Measurements from ENCODE around the gene SLC25A12. TPM values are rescaled to one million over a fixed set of nuclear protein-coding genes. Genes with fewer than 3 reads are reported as not detected.

Gene SLC25A12, protein sequence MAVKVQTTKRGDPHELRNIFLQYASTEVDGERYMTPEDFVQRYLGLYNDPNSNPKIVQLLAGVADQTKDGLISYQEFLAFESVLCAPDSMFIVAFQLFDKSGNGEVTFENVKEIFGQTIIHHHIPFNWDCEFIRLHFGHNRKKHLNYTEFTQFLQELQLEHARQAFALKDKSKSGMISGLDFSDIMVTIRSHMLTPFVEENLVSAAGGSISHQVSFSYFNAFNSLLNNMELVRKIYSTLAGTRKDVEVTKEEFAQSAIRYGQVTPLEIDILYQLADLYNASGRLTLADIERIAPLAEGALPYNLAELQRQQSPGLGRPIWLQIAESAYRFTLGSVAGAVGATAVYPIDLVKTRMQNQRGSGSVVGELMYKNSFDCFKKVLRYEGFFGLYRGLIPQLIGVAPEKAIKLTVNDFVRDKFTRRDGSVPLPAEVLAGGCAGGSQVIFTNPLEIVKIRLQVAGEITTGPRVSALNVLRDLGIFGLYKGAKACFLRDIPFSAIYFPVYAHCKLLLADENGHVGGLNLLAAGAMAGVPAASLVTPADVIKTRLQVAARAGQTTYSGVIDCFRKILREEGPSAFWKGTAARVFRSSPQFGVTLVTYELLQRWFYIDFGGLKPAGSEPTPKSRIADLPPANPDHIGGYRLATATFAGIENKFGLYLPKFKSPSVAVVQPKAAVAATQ
- 14.0 TPM for polyA plus RNA-seq

DNA sequence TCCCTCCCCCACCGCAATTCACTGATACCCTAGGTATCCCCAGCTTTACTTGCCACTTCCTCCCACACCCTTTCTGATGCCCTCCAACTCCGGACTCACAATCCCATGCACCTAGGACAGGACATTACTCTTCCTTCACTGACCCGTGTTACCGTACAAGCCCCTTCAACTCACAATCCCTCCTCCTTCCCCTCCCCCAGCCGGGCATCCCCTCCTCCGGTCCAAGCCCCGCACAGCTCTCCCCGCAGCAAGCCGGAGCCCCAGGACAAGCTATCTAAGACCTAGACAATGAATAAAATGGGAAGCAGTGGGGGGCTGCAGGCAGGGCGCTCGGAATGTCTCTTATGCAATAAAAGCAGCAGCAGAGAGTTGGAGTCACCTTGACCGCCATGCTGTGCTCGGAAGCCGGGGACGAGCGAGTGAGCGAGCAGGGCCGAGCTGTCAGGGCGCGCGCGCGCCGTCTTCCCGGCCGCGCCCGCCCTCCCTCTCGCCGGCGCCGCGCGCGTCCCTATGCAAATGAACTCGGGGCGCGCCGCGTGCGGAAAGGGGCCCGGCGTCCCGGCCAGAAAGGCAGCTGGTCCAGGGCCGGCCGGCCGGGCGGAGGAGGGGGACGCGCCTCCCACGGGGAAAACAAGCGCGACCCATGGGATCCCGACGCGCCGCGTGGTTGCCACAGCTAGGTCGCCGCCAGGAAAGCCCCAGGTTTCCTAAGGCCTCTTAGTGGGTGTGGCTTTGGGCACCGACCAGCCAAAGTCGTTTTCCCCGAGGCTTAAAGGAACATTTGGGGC lies at the start of gene SLC25A12:
Gene SLC25A12, minus strand, starts transcription at position 421 of the 788 bp plus-strand sequence. Its CDS starts 30 bp downstream, at position 391.
- H3K27me3 Mint-ChIP-seq: no peaks in the 10 kb centered on the region
- H3K4me1 Mint-ChIP-seq: peaks cover 19 to 24% (median 23%) of the 10 kb centered on the region in 3 donors
- peak within 1 kb of the TSS; percentile 70 to 98 (median 93) for H3K27ac Mint-ChIP-seq

DNA sequence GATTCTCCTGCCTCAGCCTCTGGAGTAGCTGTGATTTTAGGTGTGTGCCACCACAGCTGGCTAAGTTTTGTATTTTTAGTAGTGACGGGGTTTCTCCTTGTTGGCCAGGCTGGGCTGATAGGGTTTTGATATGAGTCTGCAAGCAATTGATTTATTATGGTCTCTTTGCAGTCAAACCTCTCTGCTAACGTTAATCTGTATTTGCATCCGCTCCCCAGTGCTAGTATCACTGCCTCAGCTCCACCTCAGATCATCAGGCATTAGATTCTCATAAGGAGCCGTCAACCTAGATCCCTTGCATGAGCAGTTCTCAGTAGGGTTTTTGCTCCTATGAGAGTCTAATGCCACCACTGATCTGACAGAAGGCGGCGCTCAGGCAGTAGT lies 47.3 kb upstream of the SLC25A12 start:
- Mint-ChIP-seq H3K4me1 (peaks cover 5 to 19% (median 9%) of the 10 kb centered on the region in 3 donors), H3K36me3 (peaks cover 6% of the 10 kb centered on the region)

More for the DNA sequence above, at the start of gene SLC25A12:
- Mint-ChIP-seq H3K36me3 (peaks cover 9% of the 10 kb centered on the region), H3K4me3 (peak within 1 kb of the TSS; percentile 87 to 100 (median 98)), H3K9me3 (no peaks in the 10 kb centered on the region)

DNA sequence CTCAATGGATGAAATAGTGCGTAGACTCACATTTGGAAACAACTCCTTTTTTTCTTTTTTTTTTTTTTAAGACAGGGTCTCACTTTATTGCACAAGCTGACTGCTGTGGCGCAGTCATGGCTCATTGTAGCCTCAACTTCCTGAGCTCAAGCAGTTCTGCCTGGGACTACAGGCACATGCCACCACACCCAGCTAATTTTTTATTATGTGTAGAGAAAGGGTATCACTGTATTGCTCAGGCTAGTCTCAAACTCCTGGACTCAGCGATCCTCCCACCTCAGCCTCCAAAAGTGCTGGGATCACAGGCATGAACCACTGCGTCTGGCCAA lies 45.7 kb upstream of the SLC25A12 start:
- Mint-ChIP-seq H3K36me3 (peaks cover 6% of the 10 kb centered on the region), H3K27ac (no peak overlapping the region), H3K27me3 (no peaks in the 10 kb centered on the region), H3K4me1 (peaks cover 5 to 21% (median 10%) of the 10 kb centered on the region in 3 donors), H3K4me3 (no peak overlapping the region), H3K9me3 (no peaks in the 10 kb centered on the region)

More for the DNA sequence above, 47.3 kb upstream of the SLC25A12 start:
- Mint-ChIP-seq H3K9me3 (no peaks in the 10 kb centered on the region), H3K27me3 (no peaks in the 10 kb centered on the region), H3K27ac (peak overlapping the region in 2 of 3 donors; percentile 23 to 83), H3K4me3 (no peak overlapping the region)

DNA sequence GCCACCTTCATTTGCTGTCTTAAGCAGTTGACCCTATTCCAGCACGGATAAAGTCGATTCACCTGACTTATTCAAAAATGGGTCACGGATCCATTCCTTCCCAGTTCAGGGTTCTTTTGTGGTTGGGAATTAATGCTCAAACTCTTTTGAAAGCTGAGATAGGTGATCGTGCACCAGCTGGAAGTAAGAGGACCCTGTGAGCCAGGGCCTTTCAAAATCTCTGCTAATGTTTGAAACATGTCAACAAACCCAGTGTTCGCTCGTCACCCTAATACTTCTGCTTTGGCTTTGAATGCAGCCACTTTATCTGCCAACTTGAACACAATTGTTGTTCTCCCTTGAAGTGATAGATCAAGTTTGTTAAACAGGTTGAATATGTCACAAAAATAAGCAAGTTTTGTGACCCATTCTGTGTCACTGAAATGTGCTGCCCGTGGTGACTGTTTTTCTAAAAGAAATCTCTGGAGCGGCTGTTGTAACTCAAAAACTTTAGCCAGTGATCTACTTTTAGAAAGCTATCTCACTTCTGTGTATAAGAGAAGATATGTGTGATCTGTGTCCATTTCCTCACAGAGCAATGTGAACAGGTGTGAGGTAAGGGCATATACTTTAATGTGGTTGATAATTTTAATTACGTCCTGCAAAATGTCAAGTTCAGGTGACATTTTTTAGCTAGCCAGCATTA lies 45.2 kb upstream of the SLC25A12 start:
- Mint-ChIP-seq H3K36me3 (peaks cover 6% of the 10 kb centered on the region), H3K4me1 (peaks cover 7 to 21% (median 10%) of the 10 kb centered on the region in 3 donors), H3K9me3 (no peaks in the 10 kb centered on the region)

DNA sequence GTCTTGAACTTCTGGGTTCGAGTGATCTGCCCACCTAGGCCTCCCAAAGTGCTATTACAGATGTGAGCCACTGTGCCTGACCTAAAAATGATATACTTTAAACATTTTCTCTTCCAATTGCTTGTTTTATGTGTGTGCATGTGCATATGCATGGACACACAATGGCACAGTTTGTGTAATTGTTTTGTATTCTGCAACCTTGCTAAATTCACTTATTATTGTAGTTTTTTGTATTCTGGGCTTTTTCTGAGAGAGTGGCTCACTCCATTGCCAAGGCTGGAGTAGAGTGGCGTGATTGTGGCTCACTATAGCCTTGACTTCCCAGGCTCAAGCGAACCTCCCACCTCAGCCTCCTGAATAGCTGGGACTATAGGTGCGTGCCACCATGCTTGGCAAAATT lies 36.3 kb upstream of the SLC25A12 start:
- Mint-ChIP-seq H3K9me3 (no peaks in the 10 kb centered on the region), H3K4me1 (peaks cover 15 to 31% (median 26%) of the 10 kb centered on the region in 3 donors), H3K27ac (no peak overlapping the region), H3K36me3 (peaks cover 11% of the 10 kb centered on the region), H3K27me3 (no peaks in the 10 kb centered on the region), H3K4me3 (peak overlapping the region in 1 of 4 donors; percentile 47)

More for the DNA sequence above, 45.2 kb upstream of the SLC25A12 start:
- no peaks in the 10 kb centered on the region for H3K27me3 Mint-ChIP-seq
- no peak overlapping the region for H3K4me3 Mint-ChIP-seq
- peak overlapping the region in 2 of 3 donors; percentile 47 to 63 for H3K27ac Mint-ChIP-seq

DNA sequence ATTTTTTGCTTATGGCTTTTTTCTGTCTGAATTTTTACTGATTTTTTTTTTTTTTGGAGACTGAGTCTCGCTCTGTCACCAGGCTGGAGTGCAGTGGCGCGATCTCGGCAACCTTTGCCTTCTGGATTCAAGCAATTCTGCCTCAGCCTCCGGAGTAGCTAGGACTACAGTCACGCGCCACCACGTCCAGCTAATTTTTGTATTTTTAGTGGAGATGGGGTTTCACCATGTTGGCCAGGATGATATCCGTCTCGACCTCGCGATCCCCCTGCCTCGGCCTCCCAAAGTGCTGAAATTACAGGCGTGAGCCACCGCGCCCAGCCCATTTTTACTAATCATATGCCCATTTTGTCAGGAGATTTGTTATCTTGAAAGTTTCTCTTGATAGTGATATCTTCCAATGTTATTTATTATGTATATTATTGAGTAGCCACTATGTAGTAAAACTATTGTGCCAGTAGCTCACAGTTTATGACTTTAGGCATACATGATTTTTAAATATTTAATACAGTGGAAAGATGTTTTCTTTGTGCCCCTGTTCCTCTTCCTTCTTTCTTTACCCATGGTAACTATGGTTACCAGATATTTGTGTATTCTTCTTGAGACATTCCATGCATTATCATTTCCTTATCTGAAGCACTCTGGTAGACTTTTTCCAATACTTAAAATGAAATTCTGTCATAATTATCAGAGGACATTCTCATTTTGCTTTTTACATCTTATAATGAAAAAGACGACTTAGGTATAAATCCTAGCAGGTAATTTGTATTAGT lies 30.3 kb upstream of the SLC25A12 start:
- H3K27me3 Mint-ChIP-seq: no peaks in the 10 kb centered on the region
- H3K27ac Mint-ChIP-seq: peak overlapping the region in 2 of 3 donors; percentile 22 to 90
- peaks cover 7% of the 10 kb centered on the region for H3K36me3 Mint-ChIP-seq
- no peaks in the 10 kb centered on the region for H3K9me3 Mint-ChIP-seq
- H3K4me1 Mint-ChIP-seq: peaks cover 21 to 30% (median 28%) of the 10 kb centered on the region in 3 donors
- H3K4me3 Mint-ChIP-seq: peak overlapping the region; percentile 39 to 98 (median 72)

DNA sequence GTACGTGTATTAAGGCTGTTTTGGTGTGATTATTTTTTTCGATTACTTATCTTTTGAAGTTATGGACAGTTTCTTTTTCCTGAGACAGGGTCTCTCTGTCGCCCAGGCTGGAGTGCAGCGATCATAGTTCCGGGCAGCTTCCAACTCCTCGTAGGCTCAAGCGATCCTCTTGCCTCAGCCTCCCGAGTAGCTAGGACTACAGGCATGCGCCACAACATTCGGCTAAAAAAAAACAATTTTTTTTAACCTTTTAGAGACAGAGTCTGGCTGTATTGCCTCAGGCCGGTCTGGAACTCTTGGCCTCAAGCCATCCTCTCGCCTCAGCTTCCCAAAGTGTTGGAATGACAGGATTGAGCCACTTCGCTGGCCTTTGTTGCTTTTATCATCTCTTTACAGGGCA lies 29.2 kb upstream of the SLC25A12 start:
- Mint-ChIP-seq H3K4me3 (peak overlapping the region; percentile 92 to 98 (median 97)), H3K4me1 (peaks cover 17 to 28% (median 26%) of the 10 kb centered on the region in 3 donors), H3K9me3 (no peaks in the 10 kb centered on the region), H3K27me3 (no peaks in the 10 kb centered on the region), H3K27ac (peak overlapping the region; percentile 47 to 98 (median 90)), H3K36me3 (peaks cover 3% of the 10 kb centered on the region)

DNA sequence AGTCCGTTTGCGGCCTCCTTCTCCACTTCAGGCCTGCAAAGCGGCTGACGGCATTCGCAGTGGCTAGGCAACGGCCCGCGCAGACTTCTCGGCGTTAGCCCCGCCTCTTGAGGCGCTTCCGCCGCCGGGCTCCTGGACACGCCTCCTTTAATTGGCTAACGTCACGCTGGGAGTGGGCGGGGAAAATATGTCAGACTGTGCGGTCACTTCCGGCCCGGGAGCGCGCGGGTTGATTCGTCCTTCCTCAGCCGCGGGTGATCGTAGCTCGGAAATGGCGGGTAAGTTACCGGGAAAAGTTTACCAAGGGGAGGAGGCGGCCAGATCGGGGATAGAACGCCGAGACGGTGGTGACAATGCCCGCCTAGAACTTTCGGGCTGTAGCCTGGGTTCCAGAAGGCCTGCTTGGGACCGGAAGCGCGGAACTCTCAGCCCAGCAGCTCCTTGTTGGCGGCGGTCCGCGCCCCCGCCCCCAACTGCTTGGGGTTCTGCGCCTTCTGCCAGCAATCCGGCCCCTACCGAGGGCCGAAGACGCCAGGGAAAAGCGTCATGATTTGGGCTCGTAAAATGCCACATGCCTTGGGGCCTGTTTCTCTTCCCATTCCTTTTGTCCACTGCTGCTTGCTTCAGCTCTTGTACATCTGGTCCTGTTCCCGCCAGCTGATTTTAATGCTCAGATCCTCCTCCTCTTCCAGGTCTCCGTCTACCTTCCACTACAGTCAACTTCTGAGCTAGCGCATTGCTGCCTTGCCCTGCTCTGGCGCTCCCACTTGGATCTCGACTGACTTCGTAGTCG lies 28.4 kb upstream of the SLC25A12 start, which contains the start of gene HAT1:
Gene HAT1, plus strand, starts transcription at position 232 of the 793 bp plus-strand sequence. Its CDS starts 40 bp downstream, at position 272.
- H3K27me3 Mint-ChIP-seq: no peaks in the 10 kb centered on the region
- no peaks in the 10 kb centered on the region for H3K9me3 Mint-ChIP-seq
- H3K4me1 Mint-ChIP-seq: peaks cover 17 to 28% (median 26%) of the 10 kb centered on the region in 3 donors
- H3K27ac Mint-ChIP-seq: peak within 1 kb of the TSS; percentile 90 to 99 (median 98)
- H3K36me3 Mint-ChIP-seq: peaks cover 3% of the 10 kb centered on the region
- peak within 1 kb of the TSS; percentile 92 to 98 (median 97) for H3K4me3 Mint-ChIP-seq

DNA sequence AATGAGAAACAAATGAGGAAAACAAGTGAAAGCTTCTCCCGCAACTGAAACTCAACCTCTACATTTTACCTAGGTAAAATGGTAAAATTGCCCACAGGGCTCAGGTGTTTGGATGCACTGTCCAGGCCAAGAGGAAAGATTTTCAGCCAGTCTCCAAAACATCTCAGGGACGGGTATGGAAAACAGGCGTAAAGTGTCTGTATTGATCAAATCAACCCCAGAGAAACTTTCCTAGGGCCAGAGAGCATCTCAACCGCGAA lies 27.9 kb upstream of the SLC25A12 start:
- Mint-ChIP-seq H3K27me3 (no peaks in the 10 kb centered on the region), H3K4me3 (peak overlapping the region; percentile 92 to 98 (median 97)), H3K4me1 (peaks cover 17 to 23% (median 23%) of the 10 kb centered on the region in 3 donors), H3K27ac (peak overlapping the region; percentile 90 to 99 (median 98)), H3K9me3 (no peaks in the 10 kb centered on the region), H3K36me3 (no peaks in the 10 kb centered on the region)

DNA sequence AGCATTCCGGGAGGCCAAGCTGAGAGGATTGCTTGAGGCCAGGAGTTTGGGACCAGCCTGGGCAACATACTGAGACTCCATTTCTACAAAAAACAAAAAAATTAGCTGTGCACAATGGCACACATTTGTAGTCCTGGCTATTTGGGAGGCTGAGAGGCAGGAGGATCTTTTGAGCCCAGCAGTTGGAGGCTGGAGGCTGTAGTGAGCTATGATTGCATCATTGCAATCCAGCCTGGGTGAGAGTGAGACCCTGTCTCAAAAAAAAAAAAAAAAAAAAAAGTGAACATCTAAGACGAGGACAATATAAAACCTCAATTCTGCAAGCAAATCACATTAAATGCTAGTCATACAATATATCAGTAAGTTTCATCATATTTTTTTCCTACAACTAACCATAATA lies 25.4 kb upstream of the SLC25A12 start:
- no peaks in the 10 kb centered on the region for H3K36me3 Mint-ChIP-seq
- no peaks in the 10 kb centered on the region for H3K27me3 Mint-ChIP-seq
- H3K9me3 Mint-ChIP-seq: no peaks in the 10 kb centered on the region
- peaks cover 14 to 16% (median 16%) of the 10 kb centered on the region in 3 donors for H3K4me1 Mint-ChIP-seq
- no peak overlapping the region for H3K27ac Mint-ChIP-seq
- no peak overlapping the region for H3K4me3 Mint-ChIP-seq

DNA sequence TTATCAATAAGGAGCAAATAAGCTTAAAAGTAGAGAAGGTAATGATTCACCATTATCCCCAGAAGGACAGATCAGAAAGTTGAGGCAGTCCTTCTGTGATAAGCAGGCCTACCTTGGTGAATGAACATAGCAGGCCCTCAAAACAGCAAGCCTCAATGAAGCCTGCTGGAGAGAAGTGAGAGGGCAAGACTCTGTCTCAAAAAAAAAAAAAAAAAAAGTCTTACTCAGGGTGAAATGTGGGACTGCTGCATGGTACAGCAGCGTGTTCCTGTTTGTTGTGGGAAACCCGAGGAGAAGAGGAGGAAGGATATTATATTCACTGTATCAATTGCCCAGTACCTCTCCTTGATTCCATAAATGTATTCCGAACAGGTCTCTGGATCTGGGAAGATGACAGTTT lies 19.5 kb upstream of the SLC25A12 start:
- Mint-ChIP-seq H3K36me3 (no peaks in the 10 kb centered on the region), H3K27ac (no peak overlapping the region), H3K27me3 (no peaks in the 10 kb centered on the region), H3K4me1 (no peaks in the 10 kb centered on the region), H3K4me3 (no peak overlapping the region), H3K9me3 (no peaks in the 10 kb centered on the region)

DNA sequence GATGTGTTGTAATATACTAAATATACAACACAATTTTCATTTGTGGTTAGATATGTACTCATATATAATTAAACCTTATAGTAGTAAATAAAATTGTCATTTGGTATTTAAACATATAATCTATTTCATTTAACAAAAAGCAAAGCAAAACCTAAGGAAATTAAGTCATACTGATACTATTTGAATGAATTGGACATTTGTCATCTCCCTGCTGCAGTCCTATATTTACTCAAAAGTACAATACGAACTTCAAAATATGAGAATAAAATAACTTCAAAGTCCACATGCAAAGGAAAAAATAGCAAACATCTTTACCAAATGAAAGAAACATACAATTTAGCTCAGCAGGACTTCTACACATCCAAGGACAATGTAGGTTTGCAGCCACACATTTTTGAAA lies 16.4 kb upstream of the SLC25A12 start:
- Mint-ChIP-seq H3K9me3 (no peaks in the 10 kb centered on the region), H3K27ac (no peak overlapping the region), H3K36me3 (no peaks in the 10 kb centered on the region), H3K4me3 (no peak overlapping the region), H3K4me1 (no peaks in the 10 kb centered on the region), H3K27me3 (no peaks in the 10 kb centered on the region)

DNA sequence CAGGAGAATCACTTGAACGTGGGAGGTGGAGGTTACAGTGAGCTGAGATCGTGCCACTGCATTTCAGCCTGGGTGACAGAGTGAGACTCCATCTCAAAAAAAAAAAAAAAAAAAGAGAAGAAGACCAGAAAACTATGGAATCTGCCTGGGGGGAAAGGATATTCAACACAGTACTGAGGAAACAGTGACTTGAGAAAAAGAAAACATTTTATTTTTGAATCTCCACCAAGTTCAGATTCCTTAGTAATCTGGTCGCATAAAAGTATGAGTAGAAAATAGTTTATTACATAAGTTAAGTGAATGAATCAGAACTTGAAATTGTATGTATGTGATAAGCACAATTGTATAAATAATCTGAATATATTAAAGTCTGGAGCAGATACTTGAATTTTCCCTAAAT lies 15.2 kb upstream of the SLC25A12 start:
- no peaks in the 10 kb centered on the region for H3K4me1 Mint-ChIP-seq
- H3K27ac Mint-ChIP-seq: no peak overlapping the region
- no peak overlapping the region for H3K4me3 Mint-ChIP-seq
- no peaks in the 10 kb centered on the region for H3K27me3 Mint-ChIP-seq
- no peaks in the 10 kb centered on the region for H3K36me3 Mint-ChIP-seq
- H3K9me3 Mint-ChIP-seq: no peaks in the 10 kb centered on the region

Data from IgD-negative memory B cell (primary cell).